NCI-H748 (cell line): ENCODE measurements around the gene TPM1.

Experiments used
- DNase-seq: peaks from one replicate; lab custom pipeline; 2025; ENCODE audit not compliant: unreplicated experiment; lab: John Stamatoyannopoulos, UW

Gene TPM1

DNA sequence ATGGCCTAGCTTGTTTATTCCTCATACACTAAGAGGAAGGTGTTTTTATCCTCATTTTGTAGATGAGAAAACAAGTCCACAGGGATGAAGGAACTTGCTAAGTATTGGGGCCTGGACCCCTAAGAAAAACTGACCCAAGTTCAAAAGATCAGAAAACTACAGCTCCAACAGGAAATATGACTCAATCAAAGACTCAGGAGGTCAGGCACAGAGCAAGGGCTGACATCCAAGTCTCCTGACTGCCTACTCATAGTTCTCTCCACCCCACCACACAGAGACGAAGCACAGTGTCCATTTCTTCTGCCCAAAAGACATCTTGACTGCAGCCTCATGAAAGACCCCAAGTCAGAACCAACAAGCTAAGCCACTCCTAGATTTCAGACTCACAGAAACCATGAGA, 26.9 kb upstream of the TPM1 start:
- no peak for DNase-seq

DNA sequence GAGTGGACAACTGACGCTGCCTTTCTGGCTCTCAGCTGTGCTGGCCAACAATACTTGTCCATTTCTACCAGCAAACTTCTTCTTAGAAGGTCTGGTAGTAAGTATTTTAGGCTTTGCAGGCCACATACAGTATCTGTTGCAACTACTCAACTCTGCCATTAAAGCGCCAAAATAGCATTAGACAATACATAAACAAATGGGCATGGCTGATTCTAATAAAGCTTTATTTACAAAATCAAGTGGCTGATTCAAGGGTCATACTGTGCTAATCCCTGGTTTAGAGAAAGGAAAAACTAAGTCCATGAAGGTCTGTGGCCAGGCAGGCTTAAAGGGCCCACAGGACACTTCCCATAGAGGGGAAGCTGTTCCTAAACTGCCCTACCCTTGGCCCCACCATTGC, 26.3 kb upstream of the TPM1 start:
- no peak for DNase-seq

DNA sequence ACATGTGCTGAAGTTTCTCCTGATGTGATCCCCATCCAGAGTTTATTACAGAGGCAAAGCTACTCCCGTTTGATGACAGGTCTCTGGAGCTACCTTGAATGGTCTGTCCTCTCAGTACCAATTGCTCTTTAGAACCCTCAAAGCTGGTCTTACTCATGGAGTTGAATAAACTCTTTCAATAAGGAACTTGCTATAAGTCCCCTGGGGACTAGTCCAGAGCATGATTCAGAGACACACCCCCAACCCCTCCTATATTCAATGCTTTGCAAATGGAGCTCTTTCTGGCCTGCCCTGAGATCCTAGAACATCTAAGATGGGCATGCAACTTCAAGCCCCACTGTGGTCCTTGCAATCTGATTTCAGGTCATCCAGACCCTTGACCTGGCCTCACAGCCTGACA, 23.9 kb upstream of the TPM1 start:
- no peak for DNase-seq

DNA sequence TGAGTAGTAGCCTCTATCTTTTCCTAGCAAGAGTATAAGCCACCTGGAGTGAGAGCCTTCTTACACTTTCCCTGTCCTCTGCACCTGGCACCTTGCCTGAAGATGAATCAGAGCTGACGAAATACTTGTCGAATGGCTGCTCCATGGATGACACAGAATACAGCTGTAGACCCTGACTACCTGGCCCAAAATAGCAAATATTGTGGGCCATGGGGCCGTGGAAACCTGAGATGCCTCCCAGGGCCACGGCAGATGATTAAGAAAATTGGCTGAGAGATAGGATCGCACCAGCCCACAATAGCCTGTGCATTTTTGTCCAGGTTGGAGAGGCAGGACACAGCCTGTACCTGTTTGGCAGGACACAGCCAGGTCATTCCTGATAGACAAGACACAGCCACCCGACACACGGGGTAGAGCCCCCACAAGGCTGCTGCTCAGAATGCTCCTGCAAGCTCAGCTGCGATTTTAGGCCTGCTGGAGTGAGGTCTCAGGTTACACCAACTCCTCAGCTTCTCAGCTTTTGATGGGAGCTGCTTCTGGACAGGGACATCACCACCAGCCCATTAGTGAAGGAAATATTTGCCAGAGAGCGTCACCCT, 22.9 kb upstream of the TPM1 start:
- peak; percentile 7 for DNase-seq

DNA sequence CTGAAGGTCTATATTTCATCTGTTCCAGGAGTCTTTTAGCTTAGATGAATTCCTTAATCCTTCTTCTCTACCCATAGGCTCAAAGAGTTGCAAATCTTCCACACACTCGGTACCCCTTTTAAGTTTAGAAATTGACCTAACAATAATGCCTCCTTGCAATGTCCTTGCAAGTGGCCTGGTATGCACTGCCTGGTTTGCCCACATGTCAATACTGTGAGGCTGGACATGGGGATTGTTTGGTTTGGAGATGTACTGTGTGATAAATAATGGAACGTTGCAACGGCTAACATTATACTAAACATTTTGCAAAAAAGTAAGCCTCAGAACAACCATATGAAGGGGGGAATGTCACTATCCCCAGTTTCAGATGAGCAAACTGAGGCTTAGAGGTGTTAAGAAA, 22.4 kb upstream of the TPM1 start:
- DNase-seq: no peak

DNA sequence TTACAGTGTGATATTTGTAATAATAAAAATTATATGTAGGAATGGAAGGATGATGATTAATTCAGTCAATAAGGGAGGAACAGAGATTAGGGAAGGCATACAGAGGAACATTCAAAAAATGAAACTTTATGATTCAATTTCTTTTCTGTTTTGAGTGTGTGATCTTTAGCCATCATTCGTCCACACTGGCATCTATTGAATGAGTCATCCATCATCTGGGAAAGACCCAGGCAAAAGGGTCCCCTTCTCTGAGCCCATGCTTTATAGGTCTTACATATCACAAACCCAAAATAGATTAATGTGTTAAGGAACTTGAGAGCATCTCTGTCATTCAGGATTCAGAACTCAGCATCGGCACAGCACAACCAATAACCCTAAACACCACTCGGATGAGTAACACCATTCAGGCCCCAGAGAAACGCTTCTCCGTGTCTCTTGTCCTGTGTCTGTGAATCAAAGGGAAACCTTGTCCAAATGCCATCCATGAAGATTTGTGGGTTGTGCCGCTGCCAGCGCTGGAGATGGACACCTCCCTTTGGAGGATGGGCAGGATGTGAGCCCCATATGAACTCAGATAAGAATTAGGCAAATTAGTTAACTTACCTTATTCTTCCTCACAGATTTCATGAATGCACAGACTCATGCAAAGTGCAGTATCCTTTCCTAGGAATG, 21.7 kb upstream of the TPM1 start:
- no peak for DNase-seq

DNA sequence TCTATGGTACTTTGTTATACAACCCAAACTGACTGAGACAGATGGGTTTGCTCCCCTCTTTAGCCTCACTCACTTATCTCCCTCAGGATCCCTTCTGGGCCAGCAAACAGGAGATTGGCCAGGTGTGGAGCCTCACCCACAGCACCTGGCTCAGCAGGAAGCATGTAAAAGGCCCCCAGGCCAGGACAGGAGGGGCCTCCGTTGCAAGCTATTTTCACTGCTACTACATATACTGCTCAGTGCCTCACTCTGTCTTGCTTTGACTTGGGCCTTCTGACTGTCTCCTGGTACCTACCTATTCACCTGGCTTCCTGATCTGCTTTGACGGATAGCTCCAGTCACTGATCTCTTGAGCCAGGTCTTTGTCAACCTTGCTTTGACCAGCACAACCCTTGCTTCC, 20.4 kb upstream of the TPM1 start:
- no peak for DNase-seq

DNA sequence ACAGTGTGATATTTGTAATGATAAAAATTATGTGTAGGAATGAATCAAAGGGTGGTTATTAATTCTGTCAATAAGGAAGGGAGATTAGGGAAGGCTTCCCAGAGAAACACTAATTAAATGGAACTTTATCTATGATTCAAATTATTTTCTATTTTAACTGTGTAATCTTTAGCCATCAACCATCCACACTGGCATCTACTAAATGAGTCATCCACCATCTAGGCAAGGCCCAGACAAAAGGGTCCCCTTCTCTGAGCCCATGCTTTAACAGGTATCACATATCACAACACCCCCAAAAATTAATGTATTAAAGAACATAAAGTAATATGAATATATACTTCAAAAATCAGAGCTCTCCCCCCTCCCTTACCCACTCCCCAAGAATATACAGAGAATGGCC, 19.9 kb upstream of the TPM1 start:
- no peak for DNase-seq

DNA sequence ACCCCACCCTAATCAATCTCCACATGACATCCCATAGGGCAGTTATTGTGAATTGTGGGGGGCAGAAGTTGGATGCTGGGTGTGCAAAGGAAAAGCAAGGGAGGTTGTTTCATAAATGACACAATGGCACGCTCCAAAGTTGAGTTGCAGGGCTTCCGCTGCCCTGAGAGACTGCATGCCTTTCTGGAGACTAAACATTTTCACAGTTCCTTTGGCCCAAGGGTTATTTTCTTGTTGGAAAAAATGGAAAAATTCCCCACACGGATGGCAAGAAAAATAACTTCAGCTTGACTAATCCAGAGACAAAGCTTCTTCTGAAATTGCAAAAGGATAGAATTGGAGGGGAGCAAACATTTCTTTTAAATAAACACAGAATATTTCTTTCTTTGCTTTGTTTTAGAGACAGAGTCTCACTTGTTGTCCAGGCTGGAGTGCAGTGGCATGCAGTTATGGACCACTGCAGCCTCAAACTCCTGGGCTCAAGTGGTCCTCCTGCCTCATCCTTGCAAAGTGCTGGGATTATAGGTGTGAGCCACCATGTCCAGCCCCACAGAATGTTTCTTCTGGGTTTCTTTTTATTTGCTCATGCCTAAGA, 19.1 kb upstream of the TPM1 start:
- DNase-seq: no peak

DNA sequence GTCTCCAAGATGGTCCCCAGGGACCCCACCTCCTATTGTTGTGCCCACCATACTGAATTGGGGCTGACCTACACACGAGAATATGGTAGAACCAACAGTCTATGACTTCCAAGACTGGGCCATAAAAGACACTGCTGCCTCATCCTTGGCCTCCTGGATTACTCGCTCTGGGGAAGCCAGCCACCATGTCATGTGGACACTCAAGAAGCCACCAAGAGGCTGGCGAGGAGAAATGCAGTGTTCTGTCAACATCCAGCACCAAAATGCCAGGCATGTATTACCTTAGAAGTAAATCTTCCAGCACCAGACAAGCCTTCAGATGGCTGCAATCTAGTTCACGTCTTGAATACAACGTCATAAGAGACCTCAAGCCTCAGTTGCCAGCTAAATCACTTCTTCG, 17.1 kb upstream of the TPM1 start:
- no peak for DNase-seq

DNA sequence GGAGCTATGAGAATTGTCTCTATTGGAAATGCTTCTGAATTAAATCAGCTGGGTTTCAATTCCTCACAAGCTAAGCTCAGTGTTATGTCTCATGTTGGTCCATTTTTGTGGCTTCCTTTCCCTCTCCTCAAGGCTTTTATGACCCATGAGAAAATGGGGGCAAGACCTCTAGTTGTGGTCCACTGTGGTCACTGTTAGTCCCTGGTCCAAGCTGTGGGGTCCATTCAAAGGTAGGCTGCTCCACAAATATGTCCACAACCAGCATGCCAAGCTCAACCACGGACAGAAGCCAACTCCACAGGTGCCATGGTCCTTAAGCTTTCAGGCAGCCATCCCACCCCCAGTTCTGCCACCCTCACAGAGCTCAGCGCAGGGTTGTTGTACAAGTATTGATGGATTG, 14.9 kb upstream of the TPM1 start:
- no peak for DNase-seq

DNA sequence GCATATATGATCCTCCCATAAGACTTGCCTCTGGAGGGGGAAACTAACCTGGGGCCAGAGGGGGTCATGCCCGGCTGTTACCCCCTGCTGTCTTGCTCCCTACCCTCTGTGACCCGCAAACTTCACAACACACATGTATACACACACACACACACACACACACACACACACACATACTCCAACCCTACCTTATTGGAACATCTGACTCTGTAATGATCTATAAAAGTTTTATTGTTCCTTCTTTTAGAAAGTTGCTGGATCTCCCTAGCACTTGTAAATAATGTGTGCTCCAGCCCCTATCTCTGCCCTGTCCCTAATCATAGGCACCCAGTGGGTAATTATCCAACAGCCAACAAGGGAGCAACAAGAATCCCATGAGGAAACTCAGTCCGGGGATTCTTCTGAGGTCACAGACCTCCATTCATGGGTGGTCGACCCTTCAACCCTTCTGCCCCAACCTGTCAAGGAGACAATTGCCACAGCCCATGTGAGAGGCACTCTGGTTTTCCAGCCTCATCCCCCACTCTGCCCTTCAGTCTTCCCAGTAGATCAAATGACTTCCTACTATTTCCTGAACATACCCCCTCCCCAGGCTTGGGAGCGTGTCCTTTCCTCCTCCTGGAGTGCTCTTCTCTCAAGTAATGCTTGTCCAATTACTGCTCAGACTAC, 14.0 kb upstream of the TPM1 start:
- DNase-seq: no peak

DNA sequence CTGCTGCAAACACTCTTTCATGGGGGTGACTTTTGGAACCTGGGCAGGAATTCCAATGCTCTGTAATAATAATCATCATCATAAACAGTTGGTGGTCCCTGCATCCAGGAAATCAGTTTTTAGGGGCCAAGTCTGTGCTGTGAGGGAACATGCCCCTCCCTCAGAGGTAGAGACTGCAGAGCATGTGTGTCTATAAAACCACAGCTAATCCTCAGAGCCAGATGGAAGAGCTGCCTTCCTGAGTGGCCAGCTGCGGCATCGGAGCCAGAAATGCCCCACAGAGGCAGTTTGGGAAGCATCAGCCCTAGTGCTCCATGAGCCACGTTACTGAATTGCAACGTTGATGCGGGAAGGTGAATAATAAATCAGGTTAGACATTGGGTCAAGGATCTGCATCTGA, 12.9 kb upstream of the TPM1 start:
- no peak for DNase-seq

DNA sequence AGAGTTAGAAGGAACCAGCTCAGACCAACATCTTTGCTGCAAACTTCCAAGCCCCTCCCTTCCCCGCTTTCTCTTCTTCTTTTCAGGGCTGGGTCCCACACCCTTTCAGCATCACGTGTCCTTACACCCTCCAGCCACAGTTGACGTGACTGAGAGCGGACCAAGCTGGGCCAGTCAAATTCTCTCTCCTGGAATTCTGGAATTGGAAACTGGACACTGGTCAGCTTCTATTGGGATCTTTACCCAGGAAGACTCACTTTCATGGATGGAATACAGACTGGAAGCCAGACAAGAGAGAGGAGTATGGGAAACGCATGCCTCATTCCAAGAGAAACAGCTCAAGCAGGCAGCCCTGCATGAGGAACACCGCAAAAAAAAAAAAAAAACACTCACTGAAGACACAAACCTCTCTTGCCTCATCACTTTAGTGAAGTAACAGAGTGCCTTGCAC, 12.4 kb upstream of the TPM1 start:
- no peak for DNase-seq

DNA sequence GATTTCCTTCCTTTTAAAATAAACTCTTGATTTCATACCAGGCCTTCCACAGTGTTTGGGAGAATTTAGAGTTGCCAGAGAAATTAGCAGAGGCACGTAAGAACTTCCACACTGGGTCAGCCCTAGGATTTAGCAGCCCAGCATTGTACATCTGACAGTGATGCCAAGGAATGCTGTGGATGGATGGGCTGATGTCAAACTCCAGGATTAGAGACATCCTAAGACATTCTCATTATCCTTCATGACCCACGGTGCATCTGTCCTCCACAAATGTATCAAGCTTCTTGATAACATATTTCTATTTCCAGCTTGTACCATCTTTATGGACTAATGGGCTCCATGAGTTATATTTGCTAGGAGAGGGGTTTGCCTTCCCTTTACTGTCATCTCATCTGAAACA, 8.0 kb upstream of the TPM1 start:
- DNase-seq: no peak

DNA sequence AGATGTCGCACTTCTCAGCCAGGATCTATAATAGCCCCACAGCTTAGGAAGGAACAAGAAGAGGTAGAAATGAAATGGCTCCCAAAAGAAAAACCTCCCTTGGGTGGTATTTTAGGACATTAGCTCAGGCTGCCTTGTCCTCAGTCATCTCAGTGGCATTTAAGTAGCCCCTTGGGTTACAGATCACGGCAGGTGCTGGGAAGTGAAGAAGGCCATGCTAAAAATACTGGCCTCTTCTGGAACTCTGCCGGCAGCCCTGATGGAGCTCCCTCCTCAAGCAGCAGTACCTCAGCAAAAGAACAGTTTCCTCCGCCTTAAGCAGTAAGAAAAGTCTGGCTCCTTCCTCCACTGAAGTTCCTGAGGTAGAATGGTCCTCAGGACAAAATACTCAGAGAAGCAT, 7.3 kb upstream of the TPM1 start:
- no peak for DNase-seq

DNA sequence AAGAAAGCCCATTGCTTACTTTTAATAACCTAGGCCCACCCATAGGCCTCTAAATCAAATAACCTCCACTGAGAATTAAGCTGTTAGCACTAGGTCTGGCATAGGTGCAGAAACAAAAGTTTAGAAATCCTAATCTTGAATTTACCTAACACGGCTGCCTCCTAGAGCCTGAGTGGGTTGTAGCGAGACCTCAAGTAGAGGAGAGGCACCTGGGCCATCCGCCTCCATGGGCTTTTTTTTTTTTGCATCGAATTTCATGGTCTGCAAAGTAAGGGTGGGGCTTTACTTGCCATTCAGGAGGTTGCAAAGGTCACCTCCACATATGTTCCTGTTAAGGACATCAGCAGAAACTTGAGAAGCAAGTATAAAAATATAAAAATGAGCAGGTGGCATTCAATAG, 6.6 kb upstream of the TPM1 start:
- DNase-seq: no peak

DNA sequence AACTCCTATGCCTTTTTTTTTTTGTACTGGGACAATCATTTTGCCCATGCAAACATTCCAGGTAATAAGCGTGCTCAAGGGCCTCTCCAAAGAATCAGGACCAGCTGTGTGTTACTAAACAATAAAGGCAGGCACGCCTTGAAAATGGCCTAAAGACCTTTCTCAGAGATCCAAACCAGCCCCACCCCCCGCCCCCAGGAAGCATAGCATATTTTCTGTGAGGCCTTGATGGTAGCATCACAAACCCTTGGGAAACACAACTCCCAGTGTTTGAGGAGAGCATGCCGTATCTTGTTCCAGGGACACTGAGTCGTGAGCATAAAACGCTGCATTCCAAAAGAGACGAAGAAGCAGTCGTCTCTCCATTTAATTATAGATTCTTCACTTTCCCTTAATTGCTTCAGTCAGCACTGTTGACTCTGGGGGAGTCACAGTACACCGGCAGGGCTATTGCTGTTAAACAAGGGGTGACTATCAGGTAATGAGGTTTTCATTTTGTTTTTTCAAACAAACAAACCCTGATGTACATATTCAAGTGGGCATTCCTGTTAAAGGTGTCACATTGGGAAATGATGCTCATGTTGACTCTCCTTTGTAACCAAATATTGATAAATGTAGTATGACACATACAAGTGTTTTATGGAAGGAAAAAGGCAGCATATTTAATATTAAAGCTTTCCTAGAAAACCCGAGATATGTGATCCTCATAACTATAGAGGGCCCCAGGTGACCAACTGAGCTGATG, 4.4 kb upstream of the TPM1 start:
- DNase-seq: peak; percentile 78

DNA sequence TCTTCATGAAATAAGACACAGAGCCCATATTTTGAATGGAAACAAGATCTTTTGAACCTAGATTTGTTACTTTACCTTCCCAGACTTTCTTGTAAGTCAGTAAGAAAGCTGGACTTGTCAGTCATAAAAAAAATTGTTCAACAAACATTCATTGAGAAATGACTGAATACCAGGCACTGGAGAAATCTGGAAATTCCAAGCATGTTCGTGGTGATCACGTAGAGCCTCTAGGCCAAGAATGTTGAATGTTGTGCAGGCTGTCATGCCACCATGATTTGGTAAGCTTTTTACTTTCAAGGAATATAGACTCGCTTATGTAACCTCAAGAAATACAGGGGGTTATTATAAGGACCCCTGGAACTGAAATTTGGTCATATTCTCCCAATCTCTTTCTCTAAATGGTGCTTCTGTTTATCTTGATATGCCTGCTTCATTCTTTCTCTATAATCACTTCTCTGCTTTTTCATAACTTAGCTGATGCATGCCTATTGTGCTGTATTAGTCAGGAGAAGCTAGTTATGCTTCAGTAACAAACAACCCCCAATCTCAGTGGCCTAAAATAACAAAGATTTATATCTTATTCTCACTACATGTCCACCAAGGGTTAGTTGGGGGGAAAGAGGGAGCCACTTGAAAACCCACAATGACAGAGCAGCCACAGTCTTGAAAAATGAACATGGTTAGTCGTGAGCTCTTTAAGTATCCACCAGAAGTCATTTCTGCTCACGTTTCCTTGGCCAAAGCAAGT, 3.4 kb upstream of the TPM1 start:
- no peak for DNase-seq

DNA sequence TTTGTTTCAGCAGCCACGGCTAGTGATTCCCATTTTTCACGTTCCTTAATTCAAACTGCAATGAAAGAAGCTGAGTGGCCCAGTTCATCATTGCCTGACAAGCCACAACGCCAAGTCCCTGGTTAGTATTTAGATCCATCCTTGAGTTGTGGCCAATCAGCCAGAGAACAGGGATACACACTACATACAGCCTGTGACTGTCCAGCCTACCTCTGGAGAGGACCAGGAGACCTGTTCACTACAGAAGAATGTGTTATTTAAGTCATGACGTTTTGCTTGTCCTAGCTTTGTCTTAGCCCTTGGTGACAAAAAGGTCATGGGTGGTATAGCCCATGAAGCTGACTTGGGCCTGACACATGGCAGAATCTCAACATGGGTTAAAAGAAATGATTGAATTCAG, 2.7 kb upstream of the TPM1 start:
- no peak for DNase-seq

DNA sequence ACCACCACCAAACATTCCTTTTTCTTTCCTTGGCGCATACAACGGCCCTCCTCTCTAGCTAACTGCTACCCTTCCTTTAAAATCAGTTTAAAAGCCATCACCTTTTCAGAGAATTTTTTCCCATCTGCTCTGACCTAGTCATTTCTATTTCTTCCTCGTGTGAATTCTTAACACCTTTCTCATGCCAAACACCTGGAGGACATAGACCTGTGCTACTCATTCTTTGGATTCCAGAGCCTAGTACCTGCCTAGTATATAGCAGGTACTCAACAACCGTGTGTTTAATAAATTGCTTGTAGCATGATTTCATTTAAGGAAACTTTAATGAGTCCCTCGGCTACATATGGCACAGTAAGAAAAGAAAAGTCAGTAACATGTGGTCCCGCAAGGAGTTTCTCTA, 2.0 kb upstream of the TPM1 start:
- DNase-seq: no peak
